Parathyroid adenoma (tissue), 2 donors: ENCODE measurements around the gene POLR3A.

Experiments
- H2AFZ ChIP-seq: fragments of 300-600 bp; sonication (generic); one replicate; pipeline ENCODE4 v1.7.0; 2017; ENCODE audit warnings: antibody characterized with exemption, mild to moderate bottlenecking
- H3K27ac ChIP-seq: fragments of 300-600 bp; sonication (generic); one replicate; pipeline ENCODE4 v1.7.0; 2017
- H3K27me3 ChIP-seq: fragments of 300-600 bp; sonication (generic); one replicate; pipeline ENCODE4 v1.7.0; 2017; ENCODE audit warnings: low read length; ENCODE audit not compliant: control insufficient read depth, insufficient read depth
- H3K36me3 ChIP-seq: fragments of 300-600 bp; sonication (generic); one replicate; pipeline ENCODE4 v1.7.0; 2017; ENCODE audit warnings: low read length; ENCODE audit not compliant: control insufficient read depth, insufficient read depth
- H3K4me1 ChIP-seq: fragments of 300-600 bp; sonication (generic); one replicate; pipeline ENCODE4 v1.7.0; 2017; ENCODE audit warnings: control low read depth
- H3K4me2 ChIP-seq: fragments of 300-600 bp; sonication (generic); one replicate; pipeline ENCODE4 v1.7.0; 2017; ENCODE audit warnings: low read length
- H3K4me3 ChIP-seq: fragments of 300-600 bp; sonication (generic); one replicate; pipeline ENCODE4 v1.7.0; 2017; ENCODE audit warnings: low read depth, low read length
- H3K79me2 ChIP-seq: fragments of 300-600 bp; sonication (generic); one replicate; pipeline ENCODE4 v1.7.0; 2017; ENCODE audit warnings: control low read depth
- H3K9ac ChIP-seq: fragments of 300-600 bp; sonication (generic); one replicate; pipeline ENCODE4 v1.7.0; 2017; ENCODE audit warnings: mild to moderate bottlenecking
- H3K9me3 ChIP-seq: fragments of 300-600 bp; sonication (generic); one replicate; pipeline ENCODE4 v1.7.0; 2017; ENCODE audit warnings: low read length; ENCODE audit not compliant: control insufficient read depth
- TF ChIP-seq, protein P1 (sequence below): fragments of 300-600 bp; sonication (generic); IDR thresholded peaks from one replicate; pipeline ENCODE4 v1.7.0; 2017; ENCODE audit warnings: antibody characterized with exemption, mild to moderate bottlenecking
- donor health status: primary hyperparathyroidism.

The POLR3A gene

DNA sequence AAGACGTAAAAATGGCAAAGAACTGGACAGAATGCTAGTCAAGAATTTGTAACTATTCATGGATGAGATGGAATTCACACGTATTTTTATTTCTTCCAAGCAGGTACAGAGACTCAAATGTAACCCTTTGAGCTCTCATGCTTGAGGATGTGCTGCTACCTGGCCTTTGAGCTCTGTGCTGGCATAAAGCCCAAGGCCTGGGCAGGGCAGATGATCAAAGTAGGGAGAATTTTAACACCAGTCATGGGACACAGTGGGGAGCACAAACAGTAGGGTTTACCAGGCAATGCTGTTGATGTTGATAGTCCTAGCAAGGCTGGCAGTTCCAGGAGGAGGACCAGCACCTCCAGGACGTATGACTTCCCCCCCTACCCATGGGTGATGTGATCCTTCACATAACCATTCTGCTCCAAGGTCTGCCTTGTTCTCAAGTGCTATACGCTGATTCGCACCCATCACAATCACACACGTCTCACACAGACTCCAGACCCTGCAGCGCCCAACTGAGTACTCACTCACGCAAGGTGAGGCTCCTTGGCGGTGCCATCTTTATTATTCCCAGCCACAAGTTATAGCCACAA, 54.1 kb downstream of the POLR3A start:
- H3K79me2 ChIP-seq: no peaks in the 10 kb centered on the region
- peaks cover 15% of the 10 kb centered on the region for H3K4me1 ChIP-seq
- no peak overlapping the region for H2AFZ ChIP-seq
- H3K36me3 ChIP-seq: no peaks in the 10 kb centered on the region
- no peak overlapping the region for H3K4me2 ChIP-seq
- TF ChIP-seq, protein P1, sequence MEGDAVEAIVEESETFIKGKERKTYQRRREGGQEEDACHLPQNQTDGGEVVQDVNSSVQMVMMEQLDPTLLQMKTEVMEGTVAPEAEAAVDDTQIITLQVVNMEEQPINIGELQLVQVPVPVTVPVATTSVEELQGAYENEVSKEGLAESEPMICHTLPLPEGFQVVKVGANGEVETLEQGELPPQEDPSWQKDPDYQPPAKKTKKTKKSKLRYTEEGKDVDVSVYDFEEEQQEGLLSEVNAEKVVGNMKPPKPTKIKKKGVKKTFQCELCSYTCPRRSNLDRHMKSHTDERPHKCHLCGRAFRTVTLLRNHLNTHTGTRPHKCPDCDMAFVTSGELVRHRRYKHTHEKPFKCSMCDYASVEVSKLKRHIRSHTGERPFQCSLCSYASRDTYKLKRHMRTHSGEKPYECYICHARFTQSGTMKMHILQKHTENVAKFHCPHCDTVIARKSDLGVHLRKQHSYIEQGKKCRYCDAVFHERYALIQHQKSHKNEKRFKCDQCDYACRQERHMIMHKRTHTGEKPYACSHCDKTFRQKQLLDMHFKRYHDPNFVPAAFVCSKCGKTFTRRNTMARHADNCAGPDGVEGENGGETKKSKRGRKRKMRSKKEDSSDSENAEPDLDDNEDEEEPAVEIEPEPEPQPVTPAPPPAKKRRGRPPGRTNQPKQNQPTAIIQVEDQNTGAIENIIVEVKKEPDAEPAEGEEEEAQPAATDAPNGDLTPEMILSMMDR: no peak
- no peak overlapping the region for H3K9ac ChIP-seq
- no peaks in the 10 kb centered on the region for H3K27me3 ChIP-seq
- H3K9me3 ChIP-seq: no peaks in the 10 kb centered on the region
- no peak overlapping the region for H3K27ac ChIP-seq
- H3K4me3 ChIP-seq: no peak overlapping the region

DNA sequence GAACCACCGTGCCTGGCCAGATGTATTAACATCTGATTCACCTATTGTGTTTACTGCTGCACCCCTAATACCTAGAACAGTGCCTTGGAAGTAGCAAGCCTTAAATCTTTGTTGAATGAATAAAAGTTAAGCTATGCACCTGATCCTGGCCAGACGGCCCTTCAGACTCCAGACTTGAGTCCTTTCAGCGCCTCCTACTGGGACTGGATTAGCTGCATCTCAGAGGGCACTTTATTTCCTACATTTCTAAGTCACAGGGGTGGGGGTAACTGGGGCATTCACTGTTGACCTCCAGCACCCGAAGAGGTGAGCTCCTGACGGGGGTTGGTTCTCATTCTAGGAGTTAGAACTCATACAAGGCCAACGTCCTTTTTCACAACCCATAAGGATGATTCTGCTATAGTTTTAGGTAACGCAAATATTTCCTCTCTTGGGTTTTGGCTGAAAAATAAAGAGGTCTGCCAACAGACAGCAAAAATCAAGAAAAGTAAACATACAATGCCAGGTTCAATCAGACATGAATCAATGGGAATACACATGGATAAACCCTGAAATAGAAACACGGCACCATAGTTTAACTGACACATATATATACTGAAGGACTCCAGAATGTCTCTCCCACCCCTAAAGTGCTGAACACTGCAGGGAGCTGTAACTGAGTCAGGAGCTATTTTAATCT, 54.8 kb downstream of the POLR3A start:
- Histone ChIP-seq H3K9ac (no peak overlapping the region), H3K9me3 (no peaks in the 10 kb centered on the region), H3K36me3 (no peaks in the 10 kb centered on the region), H2AFZ (no peak overlapping the region), H3K27me3 (no peaks in the 10 kb centered on the region), H3K4me1 (peaks cover 19% of the 10 kb centered on the region), H3K4me3 (no peak overlapping the region), H3K27ac (no peak overlapping the region), H3K4me2 (no peak overlapping the region), H3K79me2 (no peaks in the 10 kb centered on the region)
- TF ChIP-seq, protein P1: peak; percentile 56

DNA sequence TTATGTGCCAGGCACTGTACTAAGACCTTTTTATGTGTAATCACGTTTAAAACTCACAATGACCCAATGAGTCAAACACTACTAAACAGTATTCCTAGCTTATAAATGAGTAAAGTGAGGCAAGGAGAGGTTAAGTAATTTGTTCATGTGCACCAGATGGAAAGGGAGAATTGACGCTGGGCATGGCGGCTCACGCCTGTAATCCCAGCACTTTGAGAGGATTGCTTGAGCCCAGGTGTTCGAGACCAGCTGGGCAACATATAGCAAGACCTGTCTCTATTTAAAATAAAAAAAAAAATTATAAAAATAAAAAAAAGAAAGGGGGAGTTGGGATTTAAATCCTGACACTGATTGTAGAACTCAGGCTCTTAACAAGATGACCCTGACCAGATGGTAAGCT, 56.0 kb downstream of the POLR3A start:
- no peaks in the 10 kb centered on the region for H3K9me3 ChIP-seq
- no peak overlapping the region for H2AFZ ChIP-seq
- H3K9ac ChIP-seq: no peak overlapping the region
- no peaks in the 10 kb centered on the region for H3K27me3 ChIP-seq
- H3K4me2 ChIP-seq: no peak overlapping the region
- no peak overlapping the region for H3K27ac ChIP-seq
- H3K36me3 ChIP-seq: no peaks in the 10 kb centered on the region
- no peaks in the 10 kb centered on the region for H3K79me2 ChIP-seq
- TF ChIP-seq, protein P1: no peak
- no peak overlapping the region for H3K4me3 ChIP-seq
- H3K4me1 ChIP-seq: peaks cover 27% of the 10 kb centered on the region

DNA sequence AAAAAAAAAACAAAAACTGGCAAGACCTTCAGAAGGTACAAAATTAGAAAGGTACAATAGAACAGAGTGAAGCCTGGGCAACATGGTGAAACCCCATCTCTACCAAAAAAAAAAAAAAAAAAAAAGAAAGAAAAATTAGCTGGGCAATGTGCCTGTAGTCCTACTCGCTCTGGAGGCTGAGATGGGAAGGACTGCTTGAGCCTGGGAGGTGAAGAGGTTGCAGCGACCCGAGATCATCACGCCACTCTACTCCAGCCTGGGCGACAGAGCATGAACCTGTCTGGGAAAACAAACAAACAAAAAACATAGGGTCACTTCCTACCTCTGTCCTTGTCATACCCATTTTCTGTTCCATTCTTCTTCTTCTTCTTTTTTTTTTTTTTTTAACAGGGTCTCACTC, 57.2 kb downstream of the POLR3A start:
- H3K4me3 ChIP-seq: no peak overlapping the region
- H3K79me2 ChIP-seq: no peaks in the 10 kb centered on the region
- H3K36me3 ChIP-seq: no peaks in the 10 kb centered on the region
- no peak overlapping the region for H3K4me2 ChIP-seq
- H3K9me3 ChIP-seq: no peaks in the 10 kb centered on the region
- TF ChIP-seq, protein P1: peak; percentile 8
- no peak overlapping the region for H3K9ac ChIP-seq
- no peaks in the 10 kb centered on the region for H3K27me3 ChIP-seq
- peaks cover 27% of the 10 kb centered on the region for H3K4me1 ChIP-seq
- peak overlapping the region; percentile 79 for H3K27ac ChIP-seq
- H2AFZ ChIP-seq: no peak overlapping the region

DNA sequence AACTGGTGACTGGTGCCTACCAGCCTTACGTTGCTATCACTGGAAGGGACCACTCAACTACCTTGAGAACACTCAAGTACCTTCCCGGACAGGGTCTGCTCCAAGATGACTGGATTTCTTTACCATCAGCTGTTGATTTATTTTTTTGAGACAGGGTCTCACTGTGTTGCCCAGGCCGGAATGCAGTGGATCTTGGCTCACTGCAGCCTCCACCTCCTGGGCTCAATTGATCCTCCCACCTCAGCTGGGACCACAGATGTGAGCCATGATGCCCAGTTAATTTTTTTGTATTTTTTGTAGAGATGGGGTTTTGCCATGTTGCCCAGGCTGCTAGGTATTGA, 57.5 kb downstream of the POLR3A start:
- no peak overlapping the region for H3K9ac ChIP-seq
- peaks cover 27% of the 10 kb centered on the region for H3K4me1 ChIP-seq
- H3K36me3 ChIP-seq: no peaks in the 10 kb centered on the region
- H3K79me2 ChIP-seq: no peaks in the 10 kb centered on the region
- TF ChIP-seq, protein P1: no peak
- H3K27me3 ChIP-seq: no peaks in the 10 kb centered on the region
- H2AFZ ChIP-seq: peak overlapping the region; percentile 50
- H3K4me2 ChIP-seq: peak overlapping the region; percentile 49
- H3K9me3 ChIP-seq: no peaks in the 10 kb centered on the region
- H3K27ac ChIP-seq: peak overlapping the region; percentile 79
- peak overlapping the region; percentile 32 for H3K4me3 ChIP-seq
